Measurements from ENCODE around the gene CCDC87.
"Not testable (repeated sequence)": the region's sequence is repeated elsewhere in the genome, so short reads cannot be mapped to it uniquely, and the experiment has no call there.

CCDC87 gene

GRCh38 chr11:66616379-66617154 is 23.7 kb upstream of the CCDC87 start, which contains the start of gene RBM14:
Gene RBM14 (plus strand): TSS chr11:66616630. CDS start chr11:66616721, 91 bp downstream.
- DNase-seq (ENCODE audit: low spot score) (peak; percentile 96), FAIRE-seq (peak; percentile 80)

GRCh38 chr11:66614073-66614472 is 21.2 kb upstream of the CCDC87 start:
- no peak for FAIRE-seq
- DNase-seq (ENCODE audit: low spot score): no peak

- no peak for FAIRE-seq
Observed at GRCh38 chr11:66612458-66612857, 19.6 kb upstream of the CCDC87 start.

GRCh38 chr11:66609721-66610617 is 17.1 kb upstream of the CCDC87 start:
- DNase-seq (ENCODE audit: low spot score) (no peak), FAIRE-seq (no peak)

More at GRCh38 chr11:66612458-66612857, 19.6 kb upstream of the CCDC87 start:
- DNase-seq (ENCODE audit: low spot score): no peak

- FAIRE-seq (peak; percentile 27), DNase-seq (ENCODE audit: low spot score) (peak; percentile 13)
Observed at GRCh38 chr11:66607126-66607834, 14.4 kb upstream of the CCDC87 start.

- FAIRE-seq; DNase-seq (ENCODE audit: low spot score): not testable (repeated sequence)
Observed at GRCh38 chr11:66606608-66607007, 13.7 kb upstream of the CCDC87 start.

- no peak for DNase-seq (ENCODE audit: low spot score)
- FAIRE-seq: no peak
Observed at GRCh38 chr11:66604155-66604554, 11.3 kb upstream of the CCDC87 start.

GRCh38 chr11:66603072-66603471 is 10.2 kb upstream of the CCDC87 start:
- DNase-seq (ENCODE audit: low spot score): no peak
- FAIRE-seq: no peak

- FAIRE-seq: no peak
- DNase-seq (ENCODE audit: low spot score): no peak
Observed at GRCh38 chr11:66600631-66601233, 7.9 kb upstream of the CCDC87 start.

- FAIRE-seq (no peak), DNase-seq (ENCODE audit: low spot score) (no peak)
Observed at GRCh38 chr11:66600219-66600618, 7.4 kb upstream of the CCDC87 start.

- DNase-seq (ENCODE audit: low spot score): no peak
- FAIRE-seq: no peak
Observed at GRCh38 chr11:66598993-66599392, 6.1 kb upstream of the CCDC87 start.

- FAIRE-seq: no peak
- no peak for DNase-seq (ENCODE audit: low spot score)
Observed at GRCh38 chr11:66595245-66595904, 2.5 kb upstream of the CCDC87 start.

GRCh38 chr11:66593650-66594049 is 787 bp upstream of the CCDC87 start:
- FAIRE-seq: no peak
- no peak for DNase-seq (ENCODE audit: low spot score)

GRCh38 chr11:66593303-66593635 is 406 bp upstream of the CCDC87 start:
- FAIRE-seq: no peak
- no peak for DNase-seq (ENCODE audit: low spot score)

GRCh38 chr11:66591175-66591574 is 1.7 kb downstream of the CCDC87 start:
- FAIRE-seq (no peak), DNase-seq (ENCODE audit: low spot score) (no peak)

GRCh38 chr11:66589996-66590675 is 2.7 kb downstream of the CCDC87 start:
- DNase-seq (ENCODE audit: low spot score) (no peak), FAIRE-seq (no peak)

GRCh38 chr11:66589315-66589714 is 3.5 kb downstream of the CCDC87 start:
- not testable (repeated sequence) for FAIRE-seq; DNase-seq (ENCODE audit: low spot score)

GRCh38 chr11:66586136-66586535 is 6.7 kb downstream of the CCDC87 start:
- DNase-seq (ENCODE audit: low spot score): no peak
- no peak for FAIRE-seq

GRCh38 chr11:66585447-66585846 is 7.4 kb downstream of the CCDC87 start:
- not testable (repeated sequence) for DNase-seq (ENCODE audit: low spot score); FAIRE-seq

GRCh38 chr11:66582565-66583147 is 10.2 kb downstream of the CCDC87 start:
- DNase-seq (ENCODE audit: low spot score); FAIRE-seq: not testable (repeated sequence)
